Cardiac fibroblast (primary cell): ENCODE data around the gene APCDD1.

Experiments used
- DNase-seq, 2 donors: peaks; one replicate each; pipeline versions ENCODE4 v3.0.0 to v3.0.0-alpha.2; 2010; ENCODE audit warnings: low read depth in 2 of 2
- H3K4me3 ChIP-seq, 2 donors: replicated peaks in 1 of 2; 1 replicate in 1 of 2; 2 replicates in 1 of 2; pipeline ENCODE4 v1.5.1; 2011; ENCODE audit warnings: low read depth in 2 of 2, low read length in 2 of 2, mild to moderate bottlenecking in 2 of 2, moderate library complexity in 1 of 2
- CTCF ChIP-seq: IDR thresholded peaks from one replicate; pipeline ENCODE4 v1.5.1; 2011; ENCODE audit warnings: low read depth, mild to moderate bottlenecking, low read length, inconsistent platforms

APCDD1 gene

GRCh38 chr18:10525697-10526560 lies 71.5 kb downstream of the APCDD1 start, which contains the start of gene NAPG:
TSS of gene NAPG (plus strand) at chr18:10526027. CDS start at chr18:10526103, 76 bp downstream.
- peak; percentile 94 to 97 for DNase-seq
- peak within 1 kb of the TSS; percentile 88 to 97 for H3K4me3 ChIP-seq
- no peak for TF ChIP-seq CTCF

GRCh38 chr18:10526561-10526949 lies 72.1 kb downstream of the APCDD1 start:
- H3K4me3 ChIP-seq: peak overlapping the region; percentile 88 to 97
- no peak for TF ChIP-seq CTCF

GRCh38 chr18:10528439-10528838 lies 74.0 kb downstream of the APCDD1 start:
- no peak overlapping the region for H3K4me3 ChIP-seq
- TF ChIP-seq CTCF: no peak
- DNase-seq: no peak

More at GRCh38 chr18:10526561-10526949, 72.1 kb downstream of the APCDD1 start:
- peak in 1 of 2 donors; percentile 17 for DNase-seq

GRCh38 chr18:10530002-10530401 lies 75.6 kb downstream of the APCDD1 start:
- TF ChIP-seq CTCF: no peak
- no peak for DNase-seq

DNA sequence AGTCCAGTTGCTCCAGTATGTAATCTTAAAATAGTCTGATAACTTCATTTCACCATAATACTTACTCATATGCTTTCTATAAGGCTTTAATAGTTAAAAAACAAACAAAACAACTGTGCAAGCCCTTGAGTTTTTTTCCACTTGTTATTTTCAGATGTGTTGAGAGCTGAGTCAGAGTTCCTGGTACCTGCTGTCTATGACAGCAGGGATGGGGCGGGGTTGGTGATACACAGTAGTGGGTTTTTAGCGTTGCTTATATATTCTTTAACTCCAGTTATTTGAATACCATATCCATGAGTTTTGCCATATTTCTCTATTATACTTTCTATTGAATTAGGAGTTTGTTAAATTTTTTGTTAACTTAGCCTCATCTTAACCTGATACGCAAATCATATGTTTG lies 76.4 kb downstream of the APCDD1 start:
- no peak overlapping the region for H3K4me3 ChIP-seq
- DNase-seq: peak in 1 of 2 donors; percentile 34
- no peak for TF ChIP-seq CTCF

More at GRCh38 chr18:10530002-10530401, 75.6 kb downstream of the APCDD1 start:
- no peak overlapping the region for H3K4me3 ChIP-seq

GRCh38 chr18:10533111-10533510 lies 78.7 kb downstream of the APCDD1 start:
- no peak for TF ChIP-seq CTCF
- no peak for DNase-seq
- no peak overlapping the region for H3K4me3 ChIP-seq
